NCI-H2196 treated with DMSO at 0.1 percent for 48 hours (cell line): ENCODE results near the gene TMEM179B.
"Not testable (repeated sequence)": the region's sequence is repeated elsewhere in the genome, so short reads cannot be mapped to it uniquely, and the experiment has no call there.

Experiments
- DNase-seq: peaks from one replicate; lab custom pipeline; 2025; ENCODE audit not compliant: unreplicated experiment; lab: John Stamatoyannopoulos, UW

Gene TMEM179B

GRCh38 chr11:62788991-62789390 is 1.8 kb downstream of the TMEM179B start:
- DNase-seq: no peak

- no peak for DNase-seq
These were observed 2.4 kb downstream of the TMEM179B start for GRCh38 chr11:62789576-62789975.

- DNase-seq: peak; percentile 80
These were observed 4.4 kb downstream of the TMEM179B start, which contains the start of gene TMEM223 for GRCh38 chr11:62791501-62792201. Gene TMEM223 (minus strand): TSS chr11:62792006. CDS start chr11:62791994, 12 bp downstream.

- no peak for DNase-seq
These were observed 5.0 kb downstream of the TMEM179B start for GRCh38 chr11:62792202-62792575.

- DNase-seq: no peak
These were observed 7.1 kb downstream of the TMEM179B start for GRCh38 chr11:62794201-62794775.

- DNase-seq: no peak
These were observed 9.1 kb downstream of the TMEM179B start for GRCh38 chr11:62796281-62796680.

- no peak for DNase-seq
These were observed 12.3 kb downstream of the TMEM179B start for GRCh38 chr11:62799486-62799885.

GRCh38 chr11:62801071-62801470 is 13.9 kb downstream of the TMEM179B start:
- no peak for DNase-seq

GRCh38 chr11:62804310-62805075 is 17.3 kb downstream of the TMEM179B start:
- no peak for DNase-seq

- DNase-seq: peak; percentile 88
These were observed 18.1 kb downstream of the TMEM179B start, which contains the start of gene NXF1 for GRCh38 chr11:62805076-62805892. Gene NXF1 (minus strand): TSS chr11:62805440. CDS start chr11:62805356, 84 bp downstream.

- DNase-seq: no peak
These were observed 18.8 kb downstream of the TMEM179B start for GRCh38 chr11:62805961-62806441.

- DNase-seq: no peak
These were observed 19.5 kb downstream of the TMEM179B start for GRCh38 chr11:62806611-62807121.

- DNase-seq: no peak
These were observed 23.5 kb downstream of the TMEM179B start for GRCh38 chr11:62810748-62811147.

GRCh38 chr11:62811659-62812058 is 24.5 kb downstream of the TMEM179B start:
- no peak for DNase-seq

GRCh38 chr11:62816557-62816956 is 29.4 kb downstream of the TMEM179B start:
- DNase-seq: no peak

- no peak for DNase-seq
These were observed 29.9 kb downstream of the TMEM179B start for GRCh38 chr11:62817129-62817528.

GRCh38 chr11:62823677-62824076 is 36.5 kb downstream of the TMEM179B start:
- no peak for DNase-seq

- not testable (repeated sequence) for DNase-seq
These were observed 40.9 kb downstream of the TMEM179B start for GRCh38 chr11:62828130-62828529.

GRCh38 chr11:62830904-62831519 is 43.8 kb downstream of the TMEM179B start:
- no peak for DNase-seq
